ENCODE data around the gene TRIM65.

TRIM65 gene

DNA sequence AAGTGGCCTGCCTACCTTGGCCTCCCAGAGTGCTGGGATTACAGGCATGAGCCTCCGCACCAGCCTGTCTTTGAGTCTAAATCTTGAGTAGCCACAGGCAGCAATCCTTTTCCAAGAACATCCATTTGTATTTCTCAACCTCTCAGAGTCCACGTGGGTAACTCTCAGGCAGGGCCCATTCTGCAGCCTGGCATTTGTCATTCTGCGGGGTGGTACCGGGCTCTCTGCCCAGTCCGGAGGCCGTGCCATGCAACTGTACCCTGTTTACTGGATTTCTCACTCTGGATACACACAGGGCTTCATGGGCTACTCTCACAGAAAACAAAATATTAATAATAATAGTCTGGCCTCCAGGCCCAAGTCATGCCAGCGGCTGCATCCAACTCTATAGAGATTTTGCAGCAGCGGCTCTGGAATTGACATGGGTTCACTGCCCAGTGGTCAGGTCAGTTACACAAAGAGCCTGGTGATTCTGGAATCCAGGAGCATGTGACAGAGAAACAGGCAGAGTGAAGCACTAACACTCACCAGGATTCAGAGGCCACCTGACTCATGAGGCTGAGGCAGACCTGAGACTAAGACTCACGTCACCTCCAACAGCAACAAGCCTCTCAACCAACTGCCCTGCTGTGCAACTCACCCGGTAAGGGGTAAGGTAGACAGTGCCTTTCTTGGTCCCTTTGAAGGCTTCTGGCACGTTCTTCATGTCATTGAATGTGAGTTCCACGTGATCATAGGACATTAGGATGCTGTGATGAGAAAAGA is 45.6 kb downstream of the TRIM65 start:
- no peak for FAIRE-seq

DNA sequence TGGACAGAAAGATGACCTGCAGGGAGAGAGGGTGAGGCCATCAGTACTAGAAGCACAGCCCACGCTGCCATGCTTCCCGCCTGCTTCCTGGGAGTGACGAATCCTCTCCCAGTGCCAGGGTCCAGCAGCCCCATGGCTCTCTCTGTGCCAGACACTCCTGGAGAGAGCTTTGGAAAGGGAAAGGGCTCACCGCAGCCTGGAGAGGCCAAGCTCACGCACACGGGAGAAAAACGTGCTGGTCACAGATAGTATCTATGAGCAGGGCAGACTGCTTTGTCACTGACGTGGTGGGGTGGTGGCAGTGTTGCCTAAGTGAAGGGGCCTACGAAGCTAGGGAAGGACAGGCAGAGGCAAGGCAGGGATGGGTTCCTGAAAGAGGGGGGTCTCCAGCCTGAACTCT is 47.0 kb downstream of the TRIM65 start:
- FAIRE-seq, result no peak

DNA sequence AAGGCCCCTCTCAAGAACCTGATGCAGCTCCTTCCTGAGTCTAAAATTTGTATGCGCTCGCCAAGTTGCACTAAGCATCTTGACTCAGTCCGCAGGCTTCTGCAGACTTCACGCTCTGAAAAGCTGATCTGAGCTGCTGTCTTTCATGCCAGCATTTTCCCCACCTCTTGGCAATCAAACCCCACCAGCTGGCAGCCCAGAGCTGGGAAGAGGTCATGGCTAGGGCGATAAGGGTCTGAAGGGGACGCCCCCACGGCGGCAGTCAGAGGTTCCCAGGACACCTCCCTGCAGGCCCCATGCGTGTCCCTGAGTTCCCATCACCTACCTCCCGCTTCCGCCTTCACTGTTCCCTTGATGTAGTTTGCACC is 47.5 kb downstream of the TRIM65 start:
- no peak for FAIRE-seq

DNA sequence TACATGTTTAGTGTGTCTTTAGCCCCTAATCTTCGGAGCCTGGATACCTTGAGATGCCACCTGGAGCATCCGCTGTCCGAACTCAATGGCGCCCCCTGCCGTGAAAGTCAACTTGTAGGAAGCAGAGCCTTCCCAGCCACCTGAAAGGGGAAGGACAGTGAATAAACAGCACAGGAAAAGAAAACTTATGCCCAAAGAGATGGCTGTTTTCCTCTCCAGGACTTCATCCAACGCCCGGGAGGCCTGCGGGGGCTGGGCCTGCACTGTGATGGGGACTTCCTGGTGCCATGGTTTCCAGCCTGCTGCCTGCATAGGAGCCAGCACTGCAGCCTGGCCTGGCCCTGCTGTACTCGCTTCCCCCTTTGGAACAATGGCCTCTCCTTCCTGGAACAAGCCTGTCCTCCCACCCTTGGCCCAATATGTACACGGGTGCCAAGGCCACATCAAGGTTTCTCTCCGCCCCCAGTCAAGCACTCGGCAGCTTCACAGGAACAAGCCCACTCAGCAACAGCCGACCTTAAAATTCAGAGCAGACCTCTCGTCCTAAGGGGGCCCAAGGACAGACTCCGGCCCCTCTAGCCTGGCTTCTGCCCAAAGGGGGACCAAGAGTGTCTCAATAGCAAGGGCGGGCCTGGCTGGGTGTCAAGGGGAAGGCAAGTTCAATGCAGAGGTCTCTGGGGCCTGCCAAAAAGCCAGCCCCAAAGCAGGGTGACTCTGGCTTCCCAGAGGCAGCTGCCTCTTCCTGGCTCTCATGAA is 48.0 kb downstream of the TRIM65 start:
- FAIRE-seq, result no peak

DNA sequence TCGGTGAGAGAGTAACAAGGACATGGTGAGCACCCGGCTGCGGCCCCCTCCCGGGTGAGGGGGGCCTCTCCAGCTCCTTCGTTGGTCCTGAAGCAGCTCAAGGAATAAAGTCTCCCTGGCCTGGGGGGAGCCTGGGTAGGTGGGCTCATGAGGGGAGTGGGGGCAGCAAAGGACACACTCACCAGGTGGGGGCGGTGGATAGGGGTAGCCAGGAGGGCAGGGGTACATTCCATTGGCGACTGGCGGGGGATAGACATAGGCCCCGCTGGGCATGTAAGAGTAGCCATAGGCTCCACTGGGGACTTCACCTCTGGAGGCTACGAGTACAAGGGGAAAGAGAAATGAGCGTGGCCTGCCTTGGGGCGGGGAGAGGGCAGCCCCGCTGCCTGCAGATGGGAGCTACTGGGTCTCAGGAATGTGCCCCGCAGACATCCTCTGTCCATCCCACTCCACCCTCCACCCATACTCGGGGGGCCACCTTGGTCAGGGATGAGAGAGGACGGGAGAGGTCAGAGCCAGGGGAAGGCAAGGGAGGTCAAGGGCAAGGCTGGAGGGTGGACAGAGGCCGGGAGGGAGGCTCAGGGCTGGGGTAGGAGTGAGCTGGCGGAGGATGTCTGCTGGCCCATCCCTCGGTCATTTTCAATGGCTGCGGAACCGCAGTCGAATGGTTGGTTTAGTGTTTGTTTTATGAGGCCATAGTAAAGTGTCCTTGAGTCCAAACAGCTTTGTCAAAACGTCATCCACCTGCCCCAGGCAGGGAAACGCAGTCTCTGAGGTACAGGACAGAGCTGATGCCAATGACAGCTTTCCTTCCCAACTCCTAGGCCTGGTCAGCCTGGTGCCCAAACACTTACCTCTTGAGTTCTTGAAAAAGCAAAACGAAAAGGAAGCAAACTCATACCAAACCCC is 48.9 kb downstream of the TRIM65 start:
- FAIRE-seq, result no peak

DNA sequence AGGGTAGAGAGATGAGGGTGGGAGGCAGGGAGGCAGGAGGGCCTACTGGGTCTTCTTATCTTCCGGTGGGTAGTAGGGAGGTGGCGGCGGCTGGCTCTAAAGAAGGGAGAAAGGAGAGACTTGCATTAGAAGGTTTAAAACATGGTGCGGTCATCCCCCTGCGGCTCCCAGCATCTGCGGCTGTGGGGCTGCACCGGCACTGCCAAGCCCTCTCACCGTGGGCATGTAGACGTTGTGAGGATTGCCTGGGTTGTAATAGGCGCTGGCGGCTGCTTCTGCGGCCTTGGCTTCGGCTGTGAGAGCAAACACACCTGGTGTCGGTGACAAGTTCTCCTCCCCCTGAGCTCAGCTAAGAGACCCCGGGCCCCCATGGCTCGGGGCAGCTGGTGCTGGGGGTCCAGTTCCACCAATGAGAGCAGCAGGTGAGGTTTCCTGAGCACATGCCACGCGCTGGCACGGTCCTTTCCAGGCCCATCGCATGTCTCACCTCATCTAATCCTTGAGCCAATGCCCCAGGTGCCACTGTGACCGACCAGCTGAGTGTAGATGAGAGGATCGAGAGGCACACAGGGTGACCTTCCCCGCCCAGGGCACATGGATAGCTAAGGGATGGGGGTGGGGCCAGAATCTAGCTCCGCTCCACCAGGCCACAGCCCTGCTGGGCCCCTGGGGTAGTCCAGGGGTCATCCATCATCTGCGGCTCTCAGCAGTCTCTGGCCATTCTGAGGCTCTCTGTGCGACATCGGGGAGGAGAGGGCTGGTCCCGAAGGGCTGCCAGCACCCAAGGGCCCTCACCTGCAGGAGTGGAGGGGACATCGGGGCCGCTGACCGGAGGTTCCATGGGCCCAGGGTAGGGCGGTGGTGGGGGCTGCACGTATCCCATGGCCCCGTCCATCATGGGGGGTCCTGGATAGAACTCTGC is 49.8 kb downstream of the TRIM65 start:
- no peak for FAIRE-seq

DNA sequence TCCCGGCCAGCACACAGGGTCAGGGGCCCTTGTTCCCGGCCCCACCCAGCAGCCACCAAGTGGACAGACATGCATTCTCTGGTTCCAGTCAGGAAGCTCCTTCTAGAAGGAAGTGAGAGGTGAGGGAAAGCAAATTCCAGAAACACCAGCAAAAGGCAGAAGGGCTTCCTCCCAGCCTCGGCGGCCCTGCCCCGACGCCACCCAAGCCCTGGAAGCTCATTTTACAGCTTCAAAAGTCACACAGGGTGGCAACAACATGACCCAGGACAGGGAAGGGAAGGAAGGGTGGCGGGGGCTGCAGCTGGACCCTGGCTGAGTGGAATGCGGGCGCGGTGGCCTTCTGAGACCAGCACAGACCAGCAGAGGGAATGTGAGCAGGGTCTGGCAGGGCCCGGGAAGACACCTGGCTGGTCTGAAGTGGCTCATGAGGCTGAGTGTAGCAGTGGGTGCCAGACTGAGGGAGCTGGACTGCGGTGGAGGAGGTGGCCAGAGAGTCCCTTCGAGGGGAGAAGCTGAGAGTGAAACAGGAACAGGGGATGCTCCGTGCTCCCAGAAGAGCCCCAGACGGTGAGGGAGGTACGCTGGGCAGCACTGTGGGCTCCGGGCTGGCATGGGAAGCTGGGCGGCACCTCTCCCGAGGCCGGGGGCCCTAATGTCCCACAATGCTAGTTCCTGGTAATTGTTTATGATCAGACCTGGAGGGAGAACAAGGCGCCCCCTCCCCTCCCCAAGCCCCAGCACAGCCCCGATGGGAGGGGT is 50.6 kb downstream of the TRIM65 start:
- FAIRE-seq, result no peak

DNA sequence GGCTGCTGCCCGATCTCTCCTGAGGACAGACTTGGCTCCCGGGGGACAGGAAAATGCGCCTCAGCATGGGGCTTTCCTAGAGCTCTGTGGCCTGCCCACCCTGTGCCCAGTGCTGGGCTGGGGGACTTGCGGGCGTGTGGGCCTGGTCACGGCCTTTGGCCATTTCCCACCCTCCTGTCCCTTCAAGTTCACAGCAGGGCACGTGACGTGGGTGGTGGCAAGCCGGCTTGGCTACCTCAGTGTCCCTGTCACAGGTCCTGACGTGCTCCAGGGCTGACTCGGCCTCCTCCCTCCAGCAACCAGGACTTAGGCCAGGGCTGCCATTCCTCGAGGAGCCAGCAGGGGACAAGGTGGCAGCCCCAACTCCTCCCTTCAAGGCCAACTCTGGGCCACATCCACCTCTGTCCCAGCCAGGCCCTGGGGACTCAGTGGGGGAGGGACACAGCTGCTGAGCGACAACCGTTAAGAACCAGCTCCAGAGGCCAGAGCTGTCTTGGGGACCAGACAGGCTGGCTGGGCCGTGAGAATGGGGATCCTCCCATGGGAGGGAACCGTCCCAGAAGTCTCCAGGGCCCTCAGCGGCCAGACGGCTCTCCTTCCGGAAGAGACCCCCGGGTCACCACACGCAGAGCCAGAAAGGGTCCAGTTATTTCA is 51.6 kb downstream of the TRIM65 start:
- no peak for FAIRE-seq

DNA sequence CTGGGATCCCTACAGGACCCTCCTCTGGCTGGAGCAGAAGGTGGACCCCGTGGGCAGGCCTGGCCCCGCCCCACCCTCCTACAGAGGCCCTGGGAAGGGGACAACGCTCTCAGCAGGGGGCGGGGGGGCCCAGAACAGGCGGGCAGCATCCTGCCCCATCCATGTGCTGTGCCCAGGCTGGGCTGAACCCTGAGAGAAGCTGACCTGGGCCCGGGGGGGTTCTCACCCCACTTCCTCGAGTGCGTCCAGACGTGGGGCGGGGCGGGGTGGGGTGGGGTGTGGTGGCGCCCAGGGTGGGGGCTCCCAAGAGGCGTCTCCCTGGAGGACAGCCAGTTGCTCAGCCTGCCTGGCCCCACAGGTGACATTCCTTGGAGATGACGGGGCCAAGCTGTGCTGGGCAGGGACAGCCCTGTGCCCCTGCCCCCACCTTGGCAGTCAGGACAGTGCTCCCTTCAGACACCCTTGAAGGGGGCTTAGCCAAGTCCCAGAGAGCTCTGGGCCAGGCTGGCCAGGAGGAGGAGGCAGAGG is 52.2 kb downstream of the TRIM65 start:
- FAIRE-seq, result no peak

DNA sequence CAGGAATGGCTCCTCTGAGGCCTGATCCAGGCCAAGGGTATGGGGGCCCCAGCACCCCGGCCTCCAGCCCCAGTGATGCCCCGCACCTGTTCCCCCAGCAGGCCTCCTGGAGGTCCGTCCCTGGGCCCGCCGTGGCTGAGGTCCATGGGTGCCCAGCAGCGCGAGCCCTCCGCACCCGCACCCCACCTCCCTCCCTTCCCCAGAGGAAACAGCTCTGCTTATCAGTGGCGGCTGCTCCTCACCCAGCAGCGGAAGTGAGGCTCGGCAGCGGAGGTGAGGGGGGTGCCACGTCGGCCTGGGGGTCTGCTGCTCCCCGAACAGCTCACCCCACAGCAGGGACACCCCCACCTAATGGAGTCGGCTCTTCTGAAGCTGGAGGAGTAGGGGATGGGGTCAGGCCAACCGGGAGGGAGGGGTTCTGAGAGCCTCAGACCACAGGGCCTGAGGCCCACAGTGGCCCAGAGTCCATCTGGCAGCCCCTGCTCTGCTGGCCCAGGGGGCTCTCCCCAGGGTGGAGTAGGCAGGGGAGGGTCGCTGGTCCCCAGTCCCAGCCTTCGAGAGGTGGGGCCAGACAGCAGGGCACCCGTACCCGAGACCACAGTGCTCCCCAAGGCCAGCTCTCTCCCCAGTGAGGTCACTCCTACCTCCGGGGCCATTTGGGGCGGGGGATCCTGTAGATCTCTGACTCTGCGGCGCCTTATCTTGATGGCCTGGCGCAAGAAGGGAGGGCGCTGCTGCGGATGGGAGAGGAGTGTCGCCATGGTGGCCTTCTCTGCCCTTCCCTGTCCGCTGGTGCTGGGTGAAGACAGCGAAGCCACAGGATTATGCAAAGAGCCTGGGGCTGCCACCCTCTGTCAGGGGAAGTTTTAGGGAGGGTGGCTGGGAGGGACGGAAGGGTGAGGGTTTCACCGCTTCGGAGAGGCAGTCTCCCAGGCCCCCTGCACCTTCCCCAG is 52.9 kb downstream of the TRIM65 start, which contains the start of gene UNC13D:
TSS of gene UNC13D (minus strand) at position 828 of the 953 bp plus-strand sequence. CDS start at position 761, 67 bp downstream.
- FAIRE-seq, result no peak

DNA sequence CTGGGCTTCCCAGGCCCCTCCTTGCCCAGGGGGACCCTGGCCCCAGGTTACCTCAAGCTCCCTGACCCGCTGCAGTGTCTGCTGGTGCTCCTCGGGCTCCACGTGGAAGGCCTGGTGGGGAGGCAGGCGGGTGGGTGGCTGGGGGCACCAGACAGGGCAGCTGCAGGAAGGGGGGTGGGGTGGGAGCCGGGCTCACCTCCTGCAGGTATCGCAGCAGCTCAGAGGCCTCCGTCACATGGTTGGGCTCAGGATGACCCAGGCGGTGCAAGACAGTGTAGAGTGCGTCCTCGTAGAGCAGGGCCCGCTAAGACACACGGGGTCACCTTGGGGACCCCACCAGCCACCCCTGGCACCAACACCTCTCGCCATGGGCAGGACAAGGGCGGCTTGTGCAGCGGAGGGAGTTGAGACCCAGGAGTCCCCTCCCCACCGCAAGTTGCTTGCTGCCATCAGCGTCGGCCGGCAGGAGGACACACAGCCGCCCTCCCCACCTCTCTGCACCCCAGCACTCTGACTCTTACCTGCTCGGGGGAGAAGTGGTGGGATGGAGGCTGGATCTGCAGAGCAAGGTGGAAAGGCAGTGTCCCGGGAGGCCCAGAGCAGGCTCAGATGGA is 53.7 kb downstream of the TRIM65 start:
- no peak for FAIRE-seq

DNA sequence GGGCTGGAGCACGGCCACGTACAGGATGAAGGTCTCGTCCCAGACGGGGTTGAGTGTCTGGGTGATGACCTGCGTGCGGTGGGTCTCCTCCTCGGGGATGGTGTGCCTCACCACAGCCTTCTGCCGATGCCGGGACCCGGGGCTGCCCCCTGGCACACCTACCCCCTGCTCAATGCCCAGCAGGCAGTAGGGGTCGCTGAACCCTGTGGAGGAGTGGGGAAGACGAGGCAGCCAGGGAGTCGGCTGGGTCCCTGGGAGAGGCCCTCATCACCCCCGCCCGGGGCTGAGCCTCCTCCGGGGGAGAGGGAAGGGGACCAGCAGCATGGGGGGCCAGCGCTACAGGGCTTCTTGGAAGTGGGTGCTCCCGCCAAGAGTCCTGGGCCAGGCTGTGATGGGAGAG is 54.3 kb downstream of the TRIM65 start:
- FAIRE-seq, result no peak

DNA sequence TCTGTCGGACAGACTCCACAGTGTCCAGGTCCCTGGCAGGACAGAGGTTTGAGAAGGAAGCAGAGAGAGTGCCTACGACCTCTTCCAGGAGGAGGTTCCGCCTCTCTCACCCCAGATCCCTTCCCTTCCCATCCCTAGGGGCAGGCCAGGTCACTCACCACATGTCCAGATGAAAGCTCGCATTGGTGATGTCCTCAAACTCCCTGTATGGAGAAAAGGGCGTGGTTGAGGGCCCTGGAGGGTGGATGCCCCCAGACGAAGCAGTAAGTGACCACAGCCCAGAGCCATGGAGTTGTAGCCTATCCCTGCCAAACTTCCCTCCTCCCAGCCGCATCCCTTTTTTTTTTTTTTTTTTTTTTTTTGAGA is 56.0 kb downstream of the TRIM65 start:
- no peak for FAIRE-seq

DNA sequence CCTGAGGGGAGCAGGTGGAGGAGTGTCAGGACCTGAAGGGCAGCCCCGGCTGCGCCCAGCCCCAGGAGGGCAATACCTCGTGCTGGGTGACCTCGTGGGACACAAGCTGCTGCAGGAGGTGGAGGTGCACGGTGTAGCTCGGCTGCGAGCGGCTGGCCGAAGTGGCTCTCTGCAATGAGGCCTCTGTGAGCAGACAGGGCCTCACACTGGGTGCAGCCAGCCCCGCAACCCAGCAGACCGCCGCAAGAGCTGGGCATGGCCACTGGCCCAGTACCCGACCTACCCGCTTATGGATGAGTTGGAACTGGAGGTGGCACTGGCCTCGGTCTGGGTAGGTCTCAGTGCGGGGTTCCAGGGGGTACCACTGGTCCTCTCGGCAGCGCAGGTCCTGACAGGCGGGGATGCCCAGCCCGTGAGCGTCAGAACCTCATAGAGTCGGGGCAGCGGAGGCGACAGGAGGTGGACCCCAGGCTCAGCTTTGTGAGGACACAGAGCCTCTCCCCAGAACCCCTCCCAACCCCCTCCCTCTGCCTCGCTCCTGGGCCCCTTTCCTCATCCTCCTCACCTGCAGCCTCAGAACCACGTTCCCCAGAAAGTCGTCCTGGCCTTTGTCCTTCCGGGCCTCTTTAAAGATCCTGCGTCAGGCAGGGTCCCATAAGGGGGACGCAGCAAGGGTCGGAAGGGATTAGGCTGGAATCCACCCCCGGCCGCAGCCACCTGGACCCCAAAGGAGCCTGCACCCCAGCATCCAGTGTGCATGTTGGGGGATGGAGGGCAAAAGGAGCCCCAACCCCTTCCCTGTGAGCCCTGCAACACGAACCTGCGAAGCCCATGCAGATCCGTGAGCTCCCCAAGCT is 56.6 kb downstream of the TRIM65 start:
- FAIRE-seq, result no peak
